Breast epithelium (tissue), 4 donors: ENCODE results near the gene LRRN2. TPM values are rescaled to one million over a fixed set of nuclear protein-coding genes. Genes with fewer than 3 reads are reported as not detected.

ENCODE experiments used
- DNase-seq, 2 donors: peaks; one replicate each; pipeline ENCODE4 v3.0.0-alpha.2; 2019; ENCODE audit warnings: low spot score in 2 of 2
- H3K27ac ChIP-seq, 2 donors: fragments of 200-600 bp; sonication (generic) in 1 of 2; one replicate each; pipeline ENCODE4 v1.5.1; 2016 to 2019; ENCODE audit warnings: mild to moderate bottlenecking in 1 of 2
- H3K27me3 ChIP-seq, 2 donors: fragments of 200-600 bp; sonication (generic) in 1 of 2; one replicate each; pipeline versions ENCODE4 v1.5.1 to v1.6.0; 2017 to 2019; ENCODE audit warnings: control low read depth in 1 of 2, mild to moderate bottlenecking in 1 of 2
- H3K36me3 ChIP-seq: fragments of 200-600 bp; one replicate; pipeline ENCODE4 v1.5.1; 2019
- H3K4me1 ChIP-seq, 2 donors: fragments of 200-600 bp; sonication (generic); one replicate each; pipeline ENCODE4 v1.5.1; 2016 to 2019; ENCODE audit warnings: control low read depth in 1 of 2
- H3K4me3 ChIP-seq, 3 donors: fragments of 200-600 bp; sonication (generic); 1 replicate in 2 of 3; 2 replicates in 1 of 3; pipeline ENCODE4 v1.5.1; 2016 to 2019; ENCODE audit warnings: mild to moderate bottlenecking in 3 of 3, moderate library complexity in 2 of 3
- H3K9me3 ChIP-seq, 2 donors: fragments of 200-600 bp; sonication (generic) in 1 of 2; one replicate each; pipeline ENCODE4 v1.5.1; 2016 to 2019; ENCODE audit warnings: control low read depth in 1 of 2
- CTCF ChIP-seq, 3 donors: fragments of 450-650 bp; IDR thresholded peaks; one replicate each; pipeline ENCODE4 v1.5.1; 2016 to 2017; ENCODE audit warnings: antibody characterized with exemption in 3 of 3, mild to moderate bottlenecking in 3 of 3, moderate library complexity in 3 of 3
- POLR2A ChIP-seq: fragments of 450-650 bp; IDR thresholded peaks from one replicate; pipeline ENCODE4 v1.6.1; 2016; ENCODE audit warnings: antibody characterized with exemption, mild to moderate bottlenecking, moderate library complexity
- POLR2AphosphoS5 ChIP-seq, 3 donors: sonication (generic); formaldehyde crosslinking; IDR thresholded peaks; one replicate each; pipeline ENCODE4 v1.6.1; 2017; ENCODE audit warnings: antibody characterized with exemption in 3 of 3
- intact Hi-C: fragments of 100-400 bp; cut with DNase I; formaldehyde crosslinking; loops from one replicate; pipeline ENCODE4 v1.15.1; 2023; ENCODE audit warnings: low total_unique reads
- total RNA-seq, 3 donors: library from RNA; depleted of rRNA; stranded (reverse); fragments of >200 nt; gene quantifications; one replicate each; pipeline ENCODE4 v1.1.0, GENCODE V29; 2016

LRRN2 gene
- total RNA-seq, 3 donors from 2014 or later: 0.32 to 2.5 (median 2.0) TPM

- DNase-seq: no peak
- no peak for TF ChIP-seq CTCF (IDR thresholded peaks at IDR 0.05)
- no peak for TF ChIP-seq POLR2AphosphoS5 (IDR thresholded peaks at IDR 0.05)
- no peak for TF ChIP-seq POLR2A
- Histone ChIP-seq H3K9me3 (no peaks in the 10 kb centered on the region), H3K4me3 (no peak overlapping the region), H3K36me3 (no peaks in the 10 kb centered on the region), H3K4me1 (no peaks in the 10 kb centered on the region), H3K27me3 (no peaks in the 10 kb centered on the region), H3K27ac (no peak overlapping the region)
- intact Hi-C loops: no loop called here
Observed at GRCh38 chr1:204627436-204627835, 58.1 kb downstream of the LRRN2 start.

- TF ChIP-seq POLR2AphosphoS5 (IDR thresholded peaks at IDR 0.05): no peak
- H3K9me3 ChIP-seq: no peaks in the 10 kb centered on the region
- H3K4me1 ChIP-seq: no peaks in the 10 kb centered on the region
- intact Hi-C loops: no loop called here
- no peak overlapping the region for H3K27ac ChIP-seq
- no peaks in the 10 kb centered on the region for H3K27me3 ChIP-seq
- DNase-seq: no peak
- no peaks in the 10 kb centered on the region for H3K36me3 ChIP-seq
- no peak overlapping the region for H3K4me3 ChIP-seq
Observed at GRCh38 chr1:204626381-204626780, 59.2 kb downstream of the LRRN2 start.

GRCh38 chr1:204624631-204625216, 60.8 kb downstream of the LRRN2 start:
- Histone ChIP-seq H3K27ac (no peak overlapping the region), H3K27me3 (no peaks in the 10 kb centered on the region)

GRCh38 chr1:204623894-204624361, 61.6 kb downstream of the LRRN2 start:
- TF ChIP-seq POLR2AphosphoS5 (IDR thresholded peaks at IDR 0.05) (no peak), POLR2A (no peak), CTCF (IDR thresholded peaks at IDR 0.05) (no peak)
- Histone ChIP-seq H3K4me1 (no peaks in the 10 kb centered on the region), H3K9me3 (no peaks in the 10 kb centered on the region), H3K36me3 (no peaks in the 10 kb centered on the region), H3K4me3 (no peak overlapping the region), H3K27me3 (no peaks in the 10 kb centered on the region), H3K27ac (no peak overlapping the region)
- intact Hi-C loops: loop anchor here (1.0 kb wide), 1 partner anchor 15 kb away; no protein-coding TSS in a partner anchor
- DNase-seq: no peak

More at GRCh38 chr1:204624631-204625216, 60.8 kb downstream of the LRRN2 start:
- no peak for DNase-seq
- no peak overlapping the region for H3K4me3 ChIP-seq
- no peaks in the 10 kb centered on the region for H3K4me1 ChIP-seq
- no peak for TF ChIP-seq POLR2A
- TF ChIP-seq POLR2AphosphoS5 (IDR thresholded peaks at IDR 0.05): no peak
- TF ChIP-seq CTCF (IDR thresholded peaks at IDR 0.05): no peak
- intact Hi-C loops: no loop called here
- H3K36me3 ChIP-seq: no peaks in the 10 kb centered on the region
- no peaks in the 10 kb centered on the region for H3K9me3 ChIP-seq

- intact Hi-C loops: loop anchor here (1.0 kb wide), 1 partner anchor 16 kb away; no protein-coding TSS in a partner anchor
- H3K4me1 ChIP-seq: no peaks in the 10 kb centered on the region
- TF ChIP-seq POLR2A: no peak
- TF ChIP-seq CTCF (IDR thresholded peaks at IDR 0.05): no peak
- TF ChIP-seq POLR2AphosphoS5 (IDR thresholded peaks at IDR 0.05): no peak
- H3K36me3 ChIP-seq: no peaks in the 10 kb centered on the region
- H3K27ac ChIP-seq: no peak overlapping the region
- no peak overlapping the region for H3K4me3 ChIP-seq
- no peaks in the 10 kb centered on the region for H3K27me3 ChIP-seq
- H3K9me3 ChIP-seq: no peaks in the 10 kb centered on the region
- DNase-seq: no peak
Observed at GRCh38 chr1:204623365-204623893, 62.1 kb downstream of the LRRN2 start.
